Common myeloid progenitor, CD34-positive (primary cell): ENCODE measurements around the gene ISCU.
A peak's percentile ranks its signal among the peaks of the same experiment; 100 is the strongest.

Experiments
- CTCF ChIA-PET: fragments of 350-600 bp; sonication (Branson Sonifier 250); formaldehyde crosslinking; loops from one replicate; lab custom pipeline; 2021; ENCODE audit warnings: antibody characterized with exemption; lab: Charles Lee
- POLR2A ChIA-PET: fragments of 350-600 bp; sonication (Branson Sonifier 250); formaldehyde crosslinking; loops from one replicate; lab custom pipeline; 2021; ENCODE audit warnings: antibody characterized with exemption; lab: Charles Lee
- DNase-seq, 3 donors: peaks; one replicate each; pipeline versions ENCODE4 v3.0.0 to v3.0.0-alpha.2; 2013
- H3K27ac ChIP-seq, 2 experiments: 1 replicate in 1 of 2; 2 replicates in 1 of 2; pipeline ENCODE4 v1.7.0; 2013; ENCODE audit warnings: inconsistent platforms in 2 of 2, low read length in 2 of 2, mild to moderate bottlenecking in 2 of 2, low read depth in 1 of 2, moderate library complexity in 1 of 2; ENCODE audit not compliant: severe bottlenecking in 2 of 2, insufficient read depth in 1 of 2, poor library complexity in 1 of 2
- H3K27me3 ChIP-seq, 5 experiments: replicated peaks in 2 of 5; 1 replicate in 3 of 5; 2 replicates in 2 of 5; pipeline versions ENCODE4 v1.6.1 to v1.7.0; 2013; ENCODE audit warnings: low read length in 4 of 5, mild to moderate bottlenecking in 2 of 5, moderate library complexity in 2 of 5, inconsistent platforms in 1 of 5; ENCODE audit not compliant: insufficient read depth in 5 of 5, control insufficient read depth in 4 of 5
- H3K36me3 ChIP-seq, 4 experiments: 1 replicate in 2 of 4; 2 replicates in 2 of 4; pipeline versions ENCODE4 v1.6.1 to v1.7.0; 2013; ENCODE audit warnings: low read length in 3 of 4, control low read depth in 1 of 4, mild to moderate bottlenecking in 1 of 4; ENCODE audit not compliant: control insufficient read depth in 4 of 4, insufficient read depth in 4 of 4
- H3K4me1 ChIP-seq, 4 experiments: 1 replicate in 3 of 4; 2 replicates in 1 of 4; pipeline versions ENCODE4 v1.6.1 to v1.7.1; 2013; ENCODE audit warnings: low read length in 3 of 4, mild to moderate bottlenecking in 3 of 4, control low read depth in 1 of 4, inconsistent platforms in 1 of 4, moderate library complexity in 1 of 4; ENCODE audit not compliant: control insufficient read depth in 4 of 4, insufficient read depth in 4 of 4; ENCODE audit errors: control extremely low read depth in 1 of 4
- H3K4me3 ChIP-seq, 7 experiments: 1 replicate in 4 of 7; 2 replicates in 3 of 7; pipeline versions ENCODE4 v1.5.1 to v1.7.0; 2013; ENCODE audit warnings: mild to moderate bottlenecking in 7 of 7, low read length in 6 of 7, moderate library complexity in 6 of 7, inconsistent platforms in 2 of 7, low read depth in 2 of 7, control low read depth in 1 of 7; ENCODE audit not compliant: insufficient read depth in 4 of 7, control insufficient read depth in 1 of 7; ENCODE audit errors: extremely low read depth in 1 of 7
- H3K9me3 ChIP-seq, 5 experiments: 1 replicate in 4 of 5; 2 replicates in 1 of 5; pipeline versions ENCODE4 v1.6.1 to v1.7.1; 2013; ENCODE audit warnings: low read length in 4 of 5, mild to moderate bottlenecking in 2 of 5, inconsistent platforms in 1 of 5, low read depth in 1 of 5, moderate library complexity in 1 of 5; ENCODE audit not compliant: control insufficient read depth in 4 of 5, insufficient read depth in 2 of 5; ENCODE audit errors: control extremely low read depth in 1 of 5
- WGBS: methylation state at CpG from one replicate; pipeline ENCODE4 v1.1.5; 2013; ENCODE audit not compliant: insufficient coverage; 5-methylcytosine and 5-hydroxymethylcytosine counted together

Gene ISCU

DNA sequence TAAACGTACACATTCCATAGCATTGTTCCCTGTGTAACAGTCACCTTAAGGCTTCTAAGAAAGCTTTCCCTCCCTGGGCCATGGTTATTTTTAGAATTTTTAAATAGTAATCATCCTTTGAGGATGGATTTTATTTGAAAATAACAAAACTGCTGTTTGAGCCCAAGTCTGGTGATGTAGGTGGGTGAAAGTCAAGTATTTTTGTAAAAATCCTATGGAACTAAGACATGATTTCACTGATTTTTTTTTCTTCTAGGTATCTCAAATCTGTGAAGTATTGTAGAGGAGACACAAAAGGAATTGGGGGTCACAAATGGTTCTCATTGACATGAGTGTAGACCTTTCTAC lies 1.4 kb downstream of the ISCU start:
- Histone ChIP-seq H3K9me3 (no peaks in the 10 kb centered on the region), H3K27me3 (no peaks in the 10 kb centered on the region), H3K4me3 (peak overlapping the region in 4 of 7 experiments; percentile 4 to 100 (median 95)), H3K27ac (peak overlapping the region in 1 of 2 experiments; percentile 91), H3K36me3 (peaks cover 5 to 36% (median 25%) of the 10 kb centered on the region in 4 experiments), H3K4me1 (peaks cover 43 to 82% (median 71%) of the 10 kb centered on the region in 4 experiments)
- CTCF ChIA-PET: interaction anchor here (1.0 to 20.3 kb wide), 13 partner anchors 9 to 387 kb away, joined by 3 to 591 read pairs (median 5); partner anchors contain the start of gene SELPLG
- WGBS: 0% methylated on average over 1 of the region's 1 CpG
- POLR2A ChIA-PET: no interaction called here
- DNase-seq: no peak

DNA sequence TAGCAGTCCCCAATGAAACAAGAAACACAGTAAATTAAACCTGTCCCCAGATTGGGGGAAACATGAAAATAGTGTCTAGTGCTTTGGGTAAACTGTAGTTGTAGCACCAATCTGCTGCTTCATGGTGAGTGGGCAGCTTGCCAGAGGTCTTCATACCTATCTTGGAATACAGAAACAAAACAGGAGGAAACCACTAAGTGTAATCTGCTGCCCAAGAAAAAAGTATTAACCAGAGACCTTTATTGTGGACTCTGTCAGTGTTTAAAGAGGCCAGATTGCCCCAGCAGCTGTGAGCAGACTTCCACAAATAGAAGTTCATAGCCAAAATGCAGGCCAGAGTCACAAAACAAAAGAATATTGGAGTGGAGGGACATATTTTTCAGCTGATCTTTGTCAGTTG lies 2.3 kb downstream of the ISCU start:
- peak; percentile 88 to 95 (median 95) for DNase-seq
- ChIA-PET CTCF (interaction anchor here (1.0 to 20.3 kb wide), 16 partner anchors 11 to 336 kb away, joined by 3 to 591 read pairs (median 4); partner anchors contain the start of gene SELPLG), POLR2A (interaction anchor here (1.3 to 1.7 kb wide), 2 partner anchors 52 to 69 kb away, joined by 4 to 7 read pairs; partner anchors contain the start of gene SELPLG)
- Histone ChIP-seq H3K4me3 (peak overlapping the region in 3 of 7 experiments; percentile 19 to 61 (median 48)), H3K4me1 (peaks cover 45 to 75% (median 64%) of the 10 kb centered on the region in 4 experiments), H3K27ac (peak overlapping the region; percentile 14 to 91), H3K36me3 (peaks cover 7 to 44% (median 33%) of the 10 kb centered on the region in 4 experiments), H3K9me3 (no peaks in the 10 kb centered on the region), H3K27me3 (no peaks in the 10 kb centered on the region)

DNA sequence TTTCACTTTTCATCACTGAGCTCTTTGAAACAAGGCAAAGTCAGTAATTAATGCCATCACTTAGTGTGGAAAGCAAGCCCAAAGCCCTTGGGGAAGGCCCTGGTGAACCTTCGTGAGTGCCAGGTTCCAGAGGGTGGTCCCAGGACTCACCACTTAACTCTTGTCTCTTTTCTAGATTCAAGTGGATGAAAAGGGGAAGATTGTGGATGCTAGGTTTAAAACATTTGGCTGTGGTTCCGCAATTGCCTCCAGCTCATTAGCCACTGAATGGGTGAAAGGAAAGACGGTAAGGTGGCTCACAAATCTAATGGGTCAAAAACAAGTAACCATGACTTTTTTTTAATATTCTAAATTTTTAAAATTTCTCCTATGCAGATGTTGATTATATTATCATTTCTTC lies 2.8 kb downstream of the ISCU start:
- ChIA-PET POLR2A (interaction anchor here (1.3 to 1.7 kb wide), 2 partner anchors 52 to 69 kb away, joined by 4 to 7 read pairs; partner anchors contain the start of gene SELPLG), CTCF (interaction anchor here (1.0 to 20.3 kb wide), 16 partner anchors 11 to 306 kb away, joined by 3 to 591 read pairs (median 5); partner anchors contain the start of gene SELPLG)
- peak overlapping the region in 1 of 2 experiments; percentile 91 for H3K27ac ChIP-seq
- H3K36me3 ChIP-seq: peaks cover 7 to 44% (median 33%) of the 10 kb centered on the region in 4 experiments
- peak overlapping the region in 3 of 7 experiments; percentile 19 to 61 (median 48) for H3K4me3 ChIP-seq
- DNase-seq: peak in 2 of 3 donors; percentile 46 to 52
- WGBS: 50% methylated on average over 1 of the region's 3 CpGs
- H3K27me3 ChIP-seq: no peaks in the 10 kb centered on the region
- H3K9me3 ChIP-seq: no peaks in the 10 kb centered on the region
- peaks cover 42 to 71% (median 60%) of the 10 kb centered on the region in 4 experiments for H3K4me1 ChIP-seq

DNA sequence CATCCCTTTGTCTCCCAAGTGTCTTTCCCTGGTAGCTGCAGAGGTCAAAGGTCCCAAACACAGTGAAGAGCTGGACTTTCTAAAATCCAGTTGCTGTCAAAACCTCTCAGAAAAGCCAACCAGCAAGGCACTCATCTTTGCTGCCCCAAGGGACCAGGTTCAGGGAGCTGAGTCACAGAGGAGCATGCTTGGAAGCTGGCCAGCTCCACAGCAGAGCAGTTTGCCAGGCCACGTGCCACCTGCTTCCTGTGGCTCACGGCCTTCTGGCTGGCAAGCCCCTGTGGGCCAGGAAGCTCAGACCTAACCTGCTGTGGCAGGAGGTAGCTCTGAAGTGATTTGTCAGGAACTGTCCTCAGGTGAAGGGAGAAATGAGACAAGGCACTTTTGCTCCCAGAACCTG lies 3.6 kb downstream of the ISCU start:
- DNase-seq: peak; percentile 87 to 96 (median 96)
- Histone ChIP-seq H3K9me3 (no peaks in the 10 kb centered on the region), H3K27ac (no peak overlapping the region), H3K36me3 (peaks cover 7 to 44% (median 33%) of the 10 kb centered on the region in 4 experiments), H3K4me1 (peaks cover 39 to 68% (median 57%) of the 10 kb centered on the region in 4 experiments), H3K27me3 (no peaks in the 10 kb centered on the region), H3K4me3 (peak overlapping the region in 1 of 7 experiments; percentile 46)
- WGBS: 0% methylated on average over 2 of the region's 2 CpGs
- ChIA-PET POLR2A (interaction anchor here (1.7 kb wide), 1 partner anchor 68 kb away, joined by 4 read pairs; the partner anchor contains the start of gene SELPLG), CTCF (interaction anchor here (0.6 to 20.3 kb wide), 10 partner anchors 10 to 521 kb away, joined by 3 to 591 read pairs (median 4); partner anchors contain the start of gene SELPLG)

DNA sequence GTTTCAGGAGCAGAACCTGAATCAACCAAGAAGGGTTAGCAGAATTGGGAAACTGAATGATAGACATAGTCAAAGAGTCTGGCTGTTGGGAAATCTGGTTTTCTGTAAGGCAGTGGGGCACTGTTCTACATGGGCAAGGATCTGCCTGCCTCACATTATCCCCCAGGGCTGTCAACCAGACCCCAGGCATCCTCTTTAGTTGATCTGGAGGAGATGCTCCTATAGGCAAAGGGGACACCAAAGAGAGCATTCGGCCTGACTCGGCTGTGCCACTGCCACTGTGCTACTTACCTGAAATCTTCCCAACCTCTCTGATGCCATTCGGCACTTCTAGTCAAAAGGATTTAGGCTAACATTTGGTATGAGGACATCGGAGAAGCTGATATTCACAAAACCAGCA lies 4.1 kb downstream of the ISCU start:
- Histone ChIP-seq H3K4me3 (no peak overlapping the region), H3K9me3 (no peaks in the 10 kb centered on the region), H3K4me1 (peaks cover 39 to 67% (median 56%) of the 10 kb centered on the region in 4 experiments), H3K27me3 (no peaks in the 10 kb centered on the region), H3K36me3 (peaks cover 7 to 44% (median 33%) of the 10 kb centered on the region in 4 experiments), H3K27ac (no peak overlapping the region)
- WGBS: 93% methylated on average over 4 of the region's 4 CpGs
- DNase-seq: no peak
- POLR2A ChIA-PET: interaction anchor here (1.7 kb wide), 1 partner anchor 68 kb away, joined by 4 read pairs; the partner anchor contains the start of gene SELPLG
- CTCF ChIA-PET: interaction anchor here (0.6 to 20.3 kb wide), 10 partner anchors 10 to 520 kb away, joined by 3 to 591 read pairs (median 4); partner anchors contain the start of gene SELPLG

DNA sequence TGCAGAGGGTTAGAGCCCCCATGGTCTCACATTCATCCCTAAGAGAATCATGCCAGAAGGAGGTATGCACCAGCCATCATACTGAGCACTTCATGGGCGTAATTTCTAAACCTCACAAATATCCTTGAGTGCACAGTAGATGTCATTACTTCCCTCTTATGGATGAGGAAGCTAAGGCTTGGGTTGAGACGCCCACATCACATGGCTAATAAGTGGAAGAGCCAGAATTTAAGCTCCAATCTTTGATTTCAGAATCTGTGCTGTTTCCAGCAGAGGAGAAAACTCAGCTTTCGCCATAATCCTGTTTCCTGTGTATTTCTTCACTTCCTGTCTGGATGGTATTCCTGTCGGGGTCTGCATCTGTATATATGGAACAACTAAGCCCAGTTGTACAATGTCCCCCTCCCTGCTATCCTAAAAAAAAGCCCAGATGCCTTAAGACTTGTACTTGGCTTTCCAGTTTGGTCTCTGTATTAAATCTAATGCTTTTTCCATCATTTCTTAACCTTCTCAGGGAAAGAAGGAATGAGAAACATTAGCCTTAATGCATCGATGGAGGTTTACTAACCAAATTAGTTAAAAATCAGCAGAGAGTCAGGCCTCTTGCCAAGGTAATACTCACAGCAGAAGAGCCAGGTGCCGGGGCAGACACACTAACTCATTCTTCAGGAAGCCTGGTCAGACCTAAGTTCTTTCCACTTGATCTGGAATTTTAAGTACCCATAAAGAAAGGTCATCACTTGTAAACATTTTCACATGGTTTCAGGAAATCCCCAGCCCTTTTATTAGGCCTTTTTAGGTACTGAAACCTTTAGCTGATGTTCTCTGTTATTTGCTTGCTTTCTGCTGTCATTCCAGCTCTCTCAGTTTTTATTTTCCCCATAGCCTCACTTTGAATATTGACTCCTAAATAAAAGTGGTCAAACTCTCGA lies 5.3 kb downstream of the ISCU start:
- WGBS: 87% methylated on average over 6 of the region's 7 CpGs
- Histone ChIP-seq H3K9me3 (no peaks in the 10 kb centered on the region), H3K27me3 (no peaks in the 10 kb centered on the region), H3K36me3 (peaks cover 7 to 44% (median 33%) of the 10 kb centered on the region in 4 experiments), H3K4me3 (no peak overlapping the region), H3K4me1 (peaks cover 35 to 60% (median 51%) of the 10 kb centered on the region in 4 experiments), H3K27ac (no peak overlapping the region)
- no peak for DNase-seq
- ChIA-PET POLR2A (no interaction called here), CTCF (interaction anchor here (0.6 to 20.3 kb wide), 8 partner anchors 9 to 383 kb away, joined by 3 to 591 read pairs (median 6); partner anchors contain the start of gene SELPLG)
